ENCODE data around the gene DSCAML1. TPM values are rescaled to one million over a fixed set of nuclear protein-coding genes. Genes with fewer than 3 reads are reported as not detected.
A peak's percentile ranks its signal among the peaks of the same experiment; 100 is the strongest.

The DSCAML1 gene
- total RNA-seq, 2 donors from 2014 or later = 2.8 TPM; not detected in 1

DNA sequence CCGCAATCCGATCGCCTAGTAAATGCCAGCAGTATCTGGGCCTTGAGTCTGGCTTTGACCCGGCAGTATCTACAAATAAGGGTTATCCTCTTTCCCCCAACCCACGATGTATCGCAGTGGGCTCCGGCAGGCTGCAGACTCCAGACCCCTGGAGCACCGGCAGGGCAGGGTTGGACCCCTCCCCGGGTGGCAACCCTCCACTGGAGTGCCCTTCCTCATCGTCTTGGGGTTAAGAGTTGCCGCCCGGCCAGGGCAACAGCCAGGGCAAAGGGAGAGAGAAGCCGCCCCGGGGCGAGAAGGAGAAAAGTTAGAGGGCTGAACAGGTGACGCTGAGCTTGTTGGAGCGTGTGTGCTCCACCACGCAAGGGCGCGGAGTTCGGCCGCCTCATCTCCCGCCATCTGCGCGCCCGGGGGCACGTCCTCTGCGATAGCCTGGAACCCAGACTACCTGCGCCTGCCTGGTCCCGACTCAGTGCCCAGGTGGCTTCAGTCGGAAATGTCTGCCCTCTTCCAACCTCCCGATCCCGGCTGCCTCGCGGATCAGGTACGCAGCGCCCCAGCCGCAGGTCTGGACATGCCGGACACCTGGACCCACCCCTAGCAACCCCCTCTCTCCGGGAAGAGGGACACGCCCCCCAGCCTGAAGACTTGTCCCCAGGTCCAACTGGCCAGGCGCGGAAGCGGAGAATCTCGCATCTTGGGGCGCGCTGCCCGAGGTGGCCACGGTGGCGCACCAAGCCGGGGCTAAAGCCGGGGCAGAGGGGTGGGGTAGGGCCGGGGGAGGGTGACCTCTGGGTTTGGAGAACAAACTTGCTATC lies 1.2 kb downstream of the DSCAML1 start:
- H3K9me3 Mint-ChIP-seq = no peaks in the 10 kb centered on the region

DNA sequence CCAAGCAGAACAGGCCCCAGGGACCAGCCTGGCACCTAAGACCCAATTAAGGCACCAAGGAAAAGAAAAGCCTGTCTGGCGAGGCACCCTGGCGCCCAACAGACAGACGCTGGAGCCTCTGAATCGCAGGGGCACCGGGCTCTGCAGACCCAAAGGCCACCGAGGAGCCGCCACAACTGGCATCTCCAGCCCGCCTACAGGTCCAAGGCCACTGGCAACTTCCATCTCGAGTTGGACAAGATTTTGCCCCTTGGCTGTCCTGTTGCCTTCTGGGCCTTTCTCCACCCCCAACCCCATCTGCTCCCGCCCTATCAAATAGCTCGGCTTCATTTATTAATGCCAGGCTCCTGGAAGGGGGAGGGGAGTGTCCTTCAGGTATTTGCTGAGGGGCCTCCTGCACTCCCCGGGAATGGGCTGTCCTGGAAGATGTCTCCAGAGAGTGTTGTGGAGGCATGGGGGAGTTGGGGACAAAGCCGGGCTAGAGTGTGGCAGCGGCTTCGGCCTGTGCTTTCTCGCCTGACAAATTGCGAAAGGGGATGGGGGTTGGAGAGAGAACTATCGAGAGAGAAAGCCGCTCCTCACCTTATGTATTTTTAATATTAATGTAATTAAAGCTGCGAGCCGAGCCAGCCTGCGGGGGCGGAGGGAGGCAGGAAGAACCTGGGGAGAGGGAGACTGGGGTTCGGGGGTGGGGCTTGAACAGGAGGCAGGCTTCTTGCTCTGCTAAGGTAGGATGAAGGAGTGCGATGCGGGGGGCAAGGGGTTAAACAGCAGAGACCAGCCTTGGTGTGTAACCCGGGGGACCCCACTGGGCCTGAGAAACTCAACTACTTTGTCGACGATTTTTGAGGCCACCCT lies 2.0 kb downstream of the DSCAML1 start:
- no peak overlapping the region for H3K27ac Mint-ChIP-seq
- H3K4me1 Mint-ChIP-seq = peaks cover 5% of the 10 kb centered on the region
- H3K9me3 Mint-ChIP-seq = no peaks in the 10 kb centered on the region
- no peaks in the 10 kb centered on the region for H3K36me3 Mint-ChIP-seq (ENCODE audit: low read depth)
- H3K27me3 Mint-ChIP-seq = peaks cover 53% of the 10 kb centered on the region
- no peak for ATAC-seq (replicated peaks)
- peak overlapping the region; percentile 33 for H3K4me3 Mint-ChIP-seq

More for the DNA sequence above, 1.2 kb downstream of the DSCAML1 start:
- ATAC-seq (replicated peaks) = no peak
- H3K27me3 Mint-ChIP-seq = peaks cover 48% of the 10 kb centered on the region
- no peaks in the 10 kb centered on the region for H3K36me3 Mint-ChIP-seq (ENCODE audit: low read depth)
- H3K27ac Mint-ChIP-seq = no peak overlapping the region
- peak overlapping the region; percentile 33 for H3K4me3 Mint-ChIP-seq
- H3K4me1 Mint-ChIP-seq = peaks cover 5% of the 10 kb centered on the region

DNA sequence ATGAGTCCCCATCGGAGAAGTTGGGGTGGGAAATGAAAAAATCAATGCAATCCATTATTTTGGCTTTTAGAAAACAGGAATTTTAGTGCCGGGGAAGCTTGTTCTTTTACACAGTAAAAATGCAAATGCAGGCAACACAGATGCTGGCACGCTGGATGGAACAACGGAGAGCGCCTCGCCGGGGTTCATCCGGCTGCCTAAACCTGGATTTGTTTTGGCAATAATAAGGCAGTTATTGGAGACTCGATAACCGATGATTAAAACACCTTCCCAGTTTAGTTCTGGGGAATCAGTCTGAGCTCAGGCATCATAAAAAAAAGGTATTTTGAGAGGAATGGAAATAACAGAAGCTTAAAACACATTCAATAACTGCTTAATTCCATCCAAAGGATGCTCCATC lies 2.9 kb downstream of the DSCAML1 start:
- H3K4me1 Mint-ChIP-seq = peaks cover 5% of the 10 kb centered on the region
- peaks cover 53% of the 10 kb centered on the region for H3K27me3 Mint-ChIP-seq
- H3K36me3 Mint-ChIP-seq (ENCODE audit: low read depth) = no peaks in the 10 kb centered on the region
- ATAC-seq (replicated peaks) = no peak
- no peak overlapping the region for H3K4me3 Mint-ChIP-seq
- H3K9me3 Mint-ChIP-seq = no peaks in the 10 kb centered on the region
- H3K27ac Mint-ChIP-seq = no peak overlapping the region

DNA sequence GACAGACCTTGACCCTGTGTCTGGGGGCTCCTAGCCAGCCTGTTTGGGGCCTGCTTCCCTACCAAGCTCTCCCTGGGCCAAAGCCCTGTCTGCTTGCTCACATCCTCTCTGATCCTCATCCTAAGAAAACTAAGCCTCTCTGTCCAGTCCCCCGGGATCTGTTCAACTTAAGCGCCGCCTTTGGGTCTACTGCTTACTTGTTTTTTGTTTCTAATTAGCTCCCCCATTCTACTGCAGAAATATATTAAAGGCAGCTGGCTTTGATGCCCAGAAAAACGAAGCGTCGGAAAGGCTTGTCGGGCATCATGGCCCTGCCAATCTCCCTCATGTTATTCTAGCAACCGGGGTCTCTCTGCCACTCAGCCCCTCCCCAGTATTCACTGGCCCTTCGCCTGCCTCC lies 3.4 kb downstream of the DSCAML1 start:
- Mint-ChIP-seq H3K36me3 (ENCODE audit: low read depth) (no peaks in the 10 kb centered on the region), H3K27me3 (peaks cover 50% of the 10 kb centered on the region), H3K9me3 (no peaks in the 10 kb centered on the region), H3K4me3 (no peak overlapping the region), H3K4me1 (peaks cover 5% of the 10 kb centered on the region), H3K27ac (no peak overlapping the region)
- ATAC-seq (replicated peaks) = no peak

DNA sequence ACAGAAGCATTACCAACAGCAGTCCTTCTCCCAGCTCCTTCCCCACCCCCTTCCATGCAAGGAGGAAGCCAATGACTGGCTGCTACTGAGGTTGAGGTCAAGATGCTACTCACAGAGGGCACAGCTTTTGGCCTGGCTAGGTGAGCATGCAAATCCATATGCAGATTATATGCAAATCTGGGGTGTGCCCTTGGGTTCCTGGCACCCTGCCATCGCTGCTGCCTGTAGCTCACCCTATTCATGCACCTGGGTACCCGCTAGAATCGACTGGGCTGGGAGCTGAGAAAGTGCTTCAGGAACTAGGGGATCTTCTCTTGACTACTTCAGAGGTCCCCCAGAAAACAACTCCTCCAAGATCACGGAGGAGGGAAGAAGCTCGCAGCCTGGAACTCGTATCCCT lies 4.0 kb downstream of the DSCAML1 start:
- H3K27ac Mint-ChIP-seq = no peak overlapping the region
- peaks cover 50% of the 10 kb centered on the region for H3K27me3 Mint-ChIP-seq
- no peak for ATAC-seq (replicated peaks)
- H3K4me1 Mint-ChIP-seq = peaks cover 5% of the 10 kb centered on the region
- no peaks in the 10 kb centered on the region for H3K9me3 Mint-ChIP-seq
- H3K36me3 Mint-ChIP-seq (ENCODE audit: low read depth) = no peaks in the 10 kb centered on the region
- H3K4me3 Mint-ChIP-seq = no peak overlapping the region

DNA sequence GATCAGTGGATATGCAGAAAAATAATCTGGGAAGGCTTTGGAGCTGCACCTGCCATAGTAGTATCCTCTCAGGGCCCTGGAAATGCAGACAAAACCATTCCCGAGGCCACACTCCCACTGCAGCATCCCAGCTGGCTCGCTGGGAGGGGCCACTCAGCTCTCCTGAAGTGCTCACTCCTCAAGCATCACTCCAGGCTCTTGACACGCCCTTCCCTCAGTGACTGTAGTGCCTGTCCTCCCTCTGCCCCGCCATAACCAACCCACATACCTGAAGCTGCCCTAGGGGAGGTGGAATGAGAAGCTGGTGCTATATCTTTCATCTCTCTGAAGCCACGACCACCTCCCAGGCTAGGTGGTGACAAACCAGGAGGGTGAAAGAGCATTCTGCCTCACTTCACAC lies 4.8 kb downstream of the DSCAML1 start:
- H3K4me1 Mint-ChIP-seq = no peaks in the 10 kb centered on the region
- peaks cover 47% of the 10 kb centered on the region for H3K27me3 Mint-ChIP-seq
- no peaks in the 10 kb centered on the region for H3K9me3 Mint-ChIP-seq
- H3K27ac Mint-ChIP-seq = no peak overlapping the region
- ATAC-seq (replicated peaks) = no peak
- H3K4me3 Mint-ChIP-seq = no peak overlapping the region
- no peaks in the 10 kb centered on the region for H3K36me3 Mint-ChIP-seq (ENCODE audit: low read depth)

DNA sequence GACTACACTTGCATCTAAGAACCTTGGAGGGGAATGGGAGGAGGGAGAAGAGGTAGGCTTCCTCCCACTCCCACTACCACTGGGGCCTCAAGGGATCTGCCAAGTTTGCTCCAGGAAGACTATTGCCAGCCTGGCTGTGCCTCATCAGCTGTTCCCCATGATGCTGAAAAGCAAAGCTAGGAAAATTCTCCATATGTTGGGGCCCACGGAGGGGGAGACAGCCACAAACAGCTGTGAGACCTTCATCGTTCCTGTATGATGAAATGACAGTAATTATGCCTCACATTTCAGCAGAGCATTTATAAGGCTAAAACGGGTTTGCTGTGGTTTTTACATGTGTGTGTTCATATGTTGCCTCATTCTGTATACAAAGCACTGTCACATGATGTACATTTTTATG lies 6.7 kb downstream of the DSCAML1 start:
- no peaks in the 10 kb centered on the region for H3K9me3 Mint-ChIP-seq
- no peak overlapping the region for H3K4me3 Mint-ChIP-seq
- no peak for ATAC-seq (replicated peaks)
- H3K27ac Mint-ChIP-seq = no peak overlapping the region
- H3K36me3 Mint-ChIP-seq (ENCODE audit: low read depth) = no peaks in the 10 kb centered on the region
- peaks cover 51% of the 10 kb centered on the region for H3K27me3 Mint-ChIP-seq
- H3K4me1 Mint-ChIP-seq = no peaks in the 10 kb centered on the region

DNA sequence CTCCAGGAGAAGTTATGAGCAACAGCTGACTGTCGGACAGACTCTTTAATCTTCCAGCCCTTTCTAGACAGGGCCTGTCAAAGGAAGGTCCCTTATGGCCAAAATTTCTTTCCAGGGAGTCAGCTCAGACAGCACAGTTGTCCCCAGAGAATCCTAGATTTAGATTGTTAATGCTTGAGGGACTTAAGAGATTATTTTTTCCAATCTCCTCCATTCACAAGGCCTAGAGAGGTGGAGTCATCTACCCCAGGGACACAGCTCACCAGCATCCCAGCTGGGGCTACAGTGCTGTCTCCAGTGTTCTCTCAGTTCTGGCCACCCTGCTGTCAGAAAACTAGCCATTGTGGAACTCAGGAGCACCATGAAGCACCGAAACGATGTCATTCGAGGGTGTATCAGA lies 7.8 kb downstream of the DSCAML1 start:
- no peaks in the 10 kb centered on the region for H3K36me3 Mint-ChIP-seq (ENCODE audit: low read depth)
- H3K4me1 Mint-ChIP-seq = no peaks in the 10 kb centered on the region
- no peak overlapping the region for H3K27ac Mint-ChIP-seq
- H3K4me3 Mint-ChIP-seq = no peak overlapping the region
- H3K9me3 Mint-ChIP-seq = no peaks in the 10 kb centered on the region
- H3K27me3 Mint-ChIP-seq = peaks cover 47% of the 10 kb centered on the region
- no peak for ATAC-seq (replicated peaks)

DNA sequence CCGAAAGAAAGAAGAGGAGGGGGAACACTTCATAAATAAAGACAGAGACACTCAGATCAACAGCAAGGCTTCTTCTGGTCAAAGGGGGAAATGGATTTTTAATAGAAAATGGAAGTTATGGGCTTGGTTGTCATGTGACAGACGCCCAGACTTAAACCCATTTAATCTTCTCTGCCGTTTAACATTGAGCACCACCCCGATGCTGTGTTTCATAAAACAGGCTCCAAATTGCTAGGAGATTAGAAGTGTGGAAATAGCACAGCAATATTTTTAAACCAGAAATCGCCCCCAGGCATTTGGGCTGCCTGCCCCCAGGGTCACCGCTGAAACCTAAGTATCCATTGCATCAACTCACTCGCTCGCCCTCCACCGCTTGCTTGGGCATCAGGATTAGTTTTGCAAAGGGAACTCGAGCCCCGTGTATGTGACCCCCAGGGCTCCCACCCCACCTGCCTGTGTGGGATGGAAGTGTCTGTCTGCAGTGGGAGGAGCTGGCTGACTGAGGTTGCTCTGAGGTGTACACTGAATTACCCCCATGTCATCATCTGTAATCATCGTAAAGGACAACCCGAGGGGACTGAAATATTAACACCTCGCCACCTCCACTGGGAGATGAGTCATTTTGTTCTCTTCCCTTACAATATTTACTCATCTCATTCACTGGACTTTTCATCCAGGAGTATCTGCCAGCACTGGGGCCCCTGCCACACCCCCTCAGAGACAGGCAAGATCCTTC lies 10.7 kb downstream of the DSCAML1 start:
- no peaks in the 10 kb centered on the region for H3K36me3 Mint-ChIP-seq (ENCODE audit: low read depth)
- peaks cover 41% of the 10 kb centered on the region for H3K27me3 Mint-ChIP-seq
- ATAC-seq (replicated peaks) = no peak

DNA sequence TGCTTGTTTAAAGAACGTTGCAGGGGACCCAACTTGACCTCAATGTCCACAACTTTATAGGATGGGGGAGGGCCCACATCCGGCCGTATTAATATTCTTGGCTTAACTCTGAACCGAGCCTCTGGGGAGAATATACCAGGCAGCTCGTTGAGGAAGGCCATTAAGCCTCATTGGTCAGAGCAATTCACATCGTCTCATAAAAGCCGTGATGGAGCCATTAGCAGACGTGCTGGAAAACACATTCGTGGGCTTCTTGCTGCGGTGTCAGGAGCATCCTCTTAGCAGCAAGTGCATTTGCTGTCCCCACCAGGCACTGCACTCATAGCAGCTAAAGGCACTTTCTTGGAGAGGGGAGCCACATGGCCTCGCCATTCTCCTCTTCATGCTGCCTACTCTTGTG lies 14.9 kb downstream of the DSCAML1 start:
- no peaks in the 10 kb centered on the region for H3K4me1 Mint-ChIP-seq
- H3K27ac Mint-ChIP-seq = no peak overlapping the region
- no peaks in the 10 kb centered on the region for H3K36me3 Mint-ChIP-seq (ENCODE audit: low read depth)
- H3K9me3 Mint-ChIP-seq = no peaks in the 10 kb centered on the region
- no peak for ATAC-seq (replicated peaks)
- H3K27me3 Mint-ChIP-seq = peaks cover 49% of the 10 kb centered on the region
- H3K4me3 Mint-ChIP-seq = no peak overlapping the region

More for the DNA sequence above, 10.7 kb downstream of the DSCAML1 start:
- H3K4me3 Mint-ChIP-seq = no peak overlapping the region
- no peaks in the 10 kb centered on the region for H3K9me3 Mint-ChIP-seq
- no peak overlapping the region for H3K27ac Mint-ChIP-seq
- no peaks in the 10 kb centered on the region for H3K4me1 Mint-ChIP-seq

DNA sequence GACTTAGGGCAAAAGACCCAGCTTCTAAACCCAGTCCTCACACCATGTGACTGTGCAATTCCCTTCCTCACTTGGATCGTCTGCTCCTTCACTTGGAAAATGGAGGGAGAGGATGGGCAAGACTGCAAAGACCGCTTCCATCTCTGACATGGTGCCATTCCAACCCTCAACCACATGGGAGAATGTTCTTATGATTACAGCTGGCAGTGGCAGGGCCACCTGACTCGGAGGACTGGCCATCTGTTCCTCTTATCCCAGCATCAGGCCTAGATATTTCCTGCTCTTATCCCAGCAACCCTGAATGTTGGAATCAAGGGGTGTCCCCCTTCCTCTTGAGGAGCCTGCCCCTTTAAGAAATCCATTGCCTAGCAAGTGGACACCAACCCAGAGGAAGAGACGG lies 15.4 kb downstream of the DSCAML1 start:
- no peaks in the 10 kb centered on the region for H3K36me3 Mint-ChIP-seq (ENCODE audit: low read depth)
- no peak for ATAC-seq (replicated peaks)
- H3K9me3 Mint-ChIP-seq = no peaks in the 10 kb centered on the region
- H3K4me3 Mint-ChIP-seq = no peak overlapping the region
- no peak overlapping the region for H3K27ac Mint-ChIP-seq
- H3K27me3 Mint-ChIP-seq = peaks cover 54% of the 10 kb centered on the region
- no peaks in the 10 kb centered on the region for H3K4me1 Mint-ChIP-seq

DNA sequence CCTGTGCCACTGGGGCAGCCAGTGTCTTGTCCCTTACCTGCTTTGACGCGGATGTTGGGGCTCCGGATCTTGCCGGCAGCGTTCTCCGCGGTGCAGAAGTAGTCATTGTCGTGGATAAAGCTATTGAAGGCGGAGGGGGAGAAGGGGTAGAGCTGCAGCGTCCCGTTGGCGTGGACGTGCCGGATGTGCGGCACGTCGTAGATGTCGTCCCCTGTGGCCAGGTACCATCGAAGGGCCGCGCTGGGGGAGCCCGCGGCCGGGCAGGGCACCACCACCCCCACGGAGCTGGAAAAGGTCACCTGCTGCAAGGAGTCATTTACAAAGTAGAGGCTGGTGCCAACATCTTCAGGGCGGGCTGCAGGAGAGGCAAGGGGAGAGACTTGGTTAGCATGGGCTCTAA lies 16.6 kb downstream of the DSCAML1 start:
- Mint-ChIP-seq H3K4me1 (no peaks in the 10 kb centered on the region), H3K36me3 (ENCODE audit: low read depth) (no peaks in the 10 kb centered on the region)
- no peak for ATAC-seq (replicated peaks)

DNA sequence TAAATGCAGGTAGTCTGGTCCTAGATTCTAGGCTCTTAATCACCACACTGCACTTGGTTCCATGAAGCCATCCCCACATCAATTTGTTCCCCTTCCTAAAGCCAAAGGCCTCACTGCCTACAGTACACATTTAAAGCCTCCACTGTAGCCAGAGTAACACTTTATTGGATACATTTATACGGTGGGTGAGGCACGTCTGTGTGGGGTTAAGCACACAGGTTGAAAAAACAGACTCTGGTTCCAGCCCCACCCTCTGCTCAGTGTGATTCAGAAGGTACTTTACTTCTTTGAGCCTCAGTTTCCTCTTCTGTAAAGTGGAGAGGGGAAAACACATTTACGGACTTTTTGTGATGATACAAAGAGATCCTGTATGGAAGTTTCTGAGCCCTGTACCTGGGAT lies 22.5 kb downstream of the DSCAML1 start:
- H3K27ac Mint-ChIP-seq = no peak overlapping the region
- H3K36me3 Mint-ChIP-seq (ENCODE audit: low read depth) = no peaks in the 10 kb centered on the region
- H3K4me1 Mint-ChIP-seq = no peaks in the 10 kb centered on the region
- H3K4me3 Mint-ChIP-seq = no peak overlapping the region
- no peak for ATAC-seq (replicated peaks)
- H3K9me3 Mint-ChIP-seq = no peaks in the 10 kb centered on the region
- peaks cover 42% of the 10 kb centered on the region for H3K27me3 Mint-ChIP-seq

More for the DNA sequence above, 16.6 kb downstream of the DSCAML1 start:
- Mint-ChIP-seq H3K4me3 (no peak overlapping the region), H3K27ac (no peak overlapping the region), H3K27me3 (peaks cover 57% of the 10 kb centered on the region), H3K9me3 (no peaks in the 10 kb centered on the region)

DNA sequence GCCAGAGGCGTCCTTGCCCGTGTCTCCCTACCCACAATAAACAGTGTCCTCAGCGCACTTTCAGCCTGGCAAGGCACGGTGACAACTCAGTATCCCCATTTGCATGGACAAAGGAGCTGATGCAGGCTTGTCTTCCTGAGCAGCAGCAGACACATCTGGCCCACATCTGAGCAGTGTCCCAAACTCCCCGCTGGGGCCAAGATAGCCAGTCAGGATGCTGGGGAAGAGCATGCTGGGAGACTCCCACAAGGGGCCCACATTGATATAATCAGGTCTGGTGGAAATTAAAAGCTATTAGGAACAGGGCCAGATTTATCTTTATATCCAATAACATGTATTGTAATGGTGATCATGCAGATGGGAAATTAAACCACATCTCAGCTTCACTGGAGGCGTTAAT lies 24.7 kb downstream of the DSCAML1 start:
- Mint-ChIP-seq H3K27me3 (peaks cover 30% of the 10 kb centered on the region), H3K27ac (no peak overlapping the region), H3K9me3 (no peaks in the 10 kb centered on the region), H3K36me3 (ENCODE audit: low read depth) (no peaks in the 10 kb centered on the region), H3K4me3 (no peak overlapping the region), H3K4me1 (no peaks in the 10 kb centered on the region)
- no peak for ATAC-seq (replicated peaks)
